GM18520 (cell line): ENCODE measurements around the gene OLIG2.

Source experiments
- ATAC-seq: cut with Tn5 transposase; IDR thresholded peaks from one replicate; pipeline ENCODE4 v1.9.1; 2021; ENCODE audit not compliant: unreplicated experiment

Gene OLIG2

GRCh38 chr21:33032434-33033047, 6.8 kb downstream of the OLIG2 start:
- ATAC-seq: no peak

GRCh38 chr21:33033094-33033951, 7.6 kb downstream of the OLIG2 start:
- no peak for ATAC-seq

- no peak for ATAC-seq
These were observed 8.3 kb downstream of the OLIG2 start for GRCh38 chr21:33033961-33034413.

- ATAC-seq: no peak
These were observed 9.4 kb downstream of the OLIG2 start for GRCh38 chr21:33035147-33035546.

DNA sequence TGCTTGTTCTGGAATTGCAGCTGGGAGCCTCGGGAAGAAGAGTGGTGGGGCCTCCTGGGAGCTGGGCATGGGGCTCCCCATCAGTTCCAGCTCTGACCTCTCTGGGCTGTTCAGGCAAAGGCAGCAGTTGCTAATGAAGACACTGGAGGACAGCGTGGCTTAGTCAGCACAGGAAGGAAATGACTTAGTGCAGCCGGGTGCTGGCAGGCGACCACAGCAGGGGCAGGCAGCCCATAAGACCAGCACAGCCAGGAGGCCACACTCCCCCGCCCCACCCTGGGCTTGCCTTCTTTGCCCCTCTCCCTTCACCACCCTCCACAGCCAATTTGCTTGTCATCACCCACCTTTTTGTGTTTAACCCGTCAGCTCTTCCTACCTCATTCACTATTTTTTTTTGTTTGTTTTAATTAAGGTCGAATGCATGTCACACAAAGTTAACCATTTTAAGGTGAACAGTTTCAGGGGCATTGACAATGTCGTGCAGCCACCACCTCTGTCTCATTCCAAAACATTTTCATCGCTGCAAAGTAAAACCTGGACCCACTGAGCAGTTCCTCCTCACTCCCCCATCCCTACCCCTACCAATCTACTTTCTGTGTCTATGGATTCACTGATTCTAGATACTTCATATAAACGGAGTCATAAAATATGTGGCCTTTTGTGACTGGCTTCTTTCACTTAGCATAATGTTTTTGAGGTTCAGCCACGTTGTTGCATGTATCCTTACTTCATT, 10.9 kb downstream of the OLIG2 start:
- no peak for ATAC-seq

DNA sequence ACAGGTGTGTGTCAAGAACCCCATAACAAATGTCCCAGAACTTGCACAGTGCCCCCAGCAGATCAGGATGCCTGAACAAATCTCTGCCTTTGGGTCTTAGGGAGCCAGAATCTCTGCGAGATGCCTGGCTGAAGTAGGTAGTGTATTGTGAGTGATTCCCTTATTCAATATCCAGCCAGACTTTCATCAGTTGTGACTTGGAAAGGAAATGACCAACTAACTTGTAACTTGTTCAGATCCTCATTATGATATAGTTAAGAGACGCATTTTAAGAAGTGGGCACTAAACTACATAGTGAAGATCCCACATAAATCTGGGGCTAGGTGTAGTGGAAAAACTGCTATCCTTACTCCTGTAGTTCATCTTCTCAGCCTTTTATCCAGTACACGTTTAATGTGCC, 11.8 kb downstream of the OLIG2 start:
- ATAC-seq: no peak

- ATAC-seq: no peak
These were observed 13.8 kb downstream of the OLIG2 start for GRCh38 chr21:33039536-33039935.

- no peak for ATAC-seq
These were observed 14.5 kb downstream of the OLIG2 start for GRCh38 chr21:33040215-33040614.

- no peak for ATAC-seq
These were observed 16.2 kb downstream of the OLIG2 start for GRCh38 chr21:33041981-33042380.

- ATAC-seq: no peak
These were observed 17.1 kb downstream of the OLIG2 start for GRCh38 chr21:33042812-33043211.

DNA sequence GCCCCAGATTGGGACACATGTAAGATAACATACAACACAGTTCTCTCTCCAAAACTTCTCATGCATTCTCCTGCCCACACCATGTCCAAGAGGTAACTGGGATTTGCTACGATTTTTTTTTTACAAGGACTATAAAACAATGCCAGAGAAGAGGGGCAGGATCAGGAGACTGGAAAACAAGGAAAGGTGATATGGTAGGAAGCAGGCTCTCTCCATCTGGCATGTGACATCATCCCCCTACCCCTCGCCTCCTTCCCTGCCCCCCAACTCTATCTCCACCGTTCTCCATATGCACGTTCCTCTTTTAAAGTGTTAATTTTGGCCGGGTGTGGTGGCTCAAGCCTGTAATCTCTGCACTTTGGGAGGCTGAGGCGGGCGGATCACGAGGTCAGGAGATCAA, 20.7 kb downstream of the OLIG2 start:
- ATAC-seq: no peak

DNA sequence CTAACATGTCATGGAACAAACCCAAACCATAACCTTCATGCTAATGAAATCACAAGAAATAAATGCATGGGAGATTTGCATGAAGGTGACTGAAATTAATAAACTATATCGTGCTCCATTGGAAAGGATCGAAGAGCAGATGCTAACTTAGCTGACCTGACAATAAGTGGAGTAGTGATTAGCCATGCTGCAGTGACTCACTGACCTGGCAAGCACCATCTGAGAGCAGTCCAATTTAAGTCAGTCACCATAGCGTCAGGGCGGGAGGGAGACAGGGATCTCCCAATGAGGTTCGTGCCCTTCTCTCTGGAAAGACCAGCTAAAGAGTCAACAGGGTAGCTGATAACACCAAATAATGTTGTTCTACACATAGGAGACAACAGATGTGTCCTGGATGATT, 21.5 kb downstream of the OLIG2 start:
- ATAC-seq: no peak

DNA sequence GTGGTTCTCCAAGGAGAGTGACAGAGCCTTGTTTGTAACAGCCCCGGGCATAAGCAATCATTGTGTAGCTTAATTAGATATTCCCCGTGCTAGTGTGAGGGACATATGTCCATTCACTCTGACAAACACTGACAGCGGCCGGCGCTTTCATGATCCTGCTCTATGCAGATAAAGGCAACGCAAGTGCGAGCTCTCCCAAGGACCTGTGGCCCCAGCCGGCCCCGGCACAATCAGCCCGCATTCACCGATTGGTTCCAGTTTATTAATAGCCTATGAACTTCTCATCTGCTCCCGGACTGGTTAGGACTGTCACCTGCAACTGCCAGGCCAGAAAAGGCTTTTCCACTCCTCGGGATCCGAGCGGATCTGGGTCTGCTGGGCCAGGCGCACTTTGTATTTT, 26.2 kb downstream of the OLIG2 start:
- ATAC-seq: no peak

DNA sequence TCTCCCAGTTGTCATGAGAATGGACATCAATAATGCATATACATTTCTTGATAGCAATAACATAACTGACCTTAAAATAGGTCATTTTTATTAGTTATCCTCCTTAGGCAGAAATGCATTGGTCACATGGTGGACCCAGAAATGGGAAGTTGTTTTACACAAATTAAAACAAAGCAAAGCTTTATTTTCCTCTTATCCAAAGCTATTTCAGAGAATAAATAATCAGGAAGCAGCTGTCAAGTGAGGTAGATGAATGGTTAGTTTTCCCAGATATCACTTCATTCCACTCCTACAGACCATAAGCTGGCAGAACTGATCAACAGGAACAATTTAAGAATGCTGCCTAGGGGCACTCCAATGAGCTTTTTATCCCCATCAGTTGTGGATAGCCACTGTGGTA, 28.2 kb downstream of the OLIG2 start:
- no peak for ATAC-seq

DNA sequence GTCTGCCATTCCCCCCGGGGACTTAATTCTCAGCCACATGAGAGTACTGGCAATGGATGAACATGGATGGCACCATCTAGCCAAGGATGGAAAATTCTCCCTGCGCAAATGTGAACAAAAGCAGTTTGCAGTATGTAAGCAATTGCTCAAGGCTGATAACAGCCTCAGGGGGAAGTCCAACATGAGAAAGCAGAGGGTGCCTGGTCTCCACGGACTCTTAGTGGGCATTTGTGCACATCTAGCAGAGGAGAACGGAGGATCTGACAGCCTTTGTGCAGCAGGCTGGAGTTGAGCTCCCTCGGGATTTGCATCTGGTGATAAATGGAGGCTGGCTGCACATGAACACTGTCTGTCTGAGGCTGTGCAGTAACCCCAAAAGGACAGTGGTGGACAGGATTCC, 30.3 kb downstream of the OLIG2 start:
- no peak for ATAC-seq

- ATAC-seq: no peak
These were observed 31.7 kb downstream of the OLIG2 start for GRCh38 chr21:33057385-33057940.

- ATAC-seq: no peak
These were observed 32.8 kb downstream of the OLIG2 start for GRCh38 chr21:33058527-33058926.

DNA sequence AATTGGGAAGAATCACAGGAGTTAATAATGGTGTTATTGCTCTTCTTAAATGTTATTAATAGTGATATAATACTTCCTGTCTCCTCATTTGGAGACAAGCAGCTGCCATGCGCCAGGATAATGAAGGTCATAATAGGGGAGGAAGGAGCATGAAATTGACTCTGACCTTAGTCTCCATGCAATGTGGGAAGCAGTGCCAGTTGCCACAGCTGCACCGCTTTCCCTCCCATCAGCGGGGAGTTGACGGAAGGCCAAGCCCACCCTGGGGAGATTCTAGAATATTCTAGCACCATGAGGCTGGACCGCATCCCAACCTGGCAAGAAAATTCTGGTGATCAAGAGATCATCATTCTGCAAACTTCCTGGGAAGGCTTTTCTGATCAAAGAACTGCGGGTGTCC, 33.2 kb downstream of the OLIG2 start:
- no peak for ATAC-seq

DNA sequence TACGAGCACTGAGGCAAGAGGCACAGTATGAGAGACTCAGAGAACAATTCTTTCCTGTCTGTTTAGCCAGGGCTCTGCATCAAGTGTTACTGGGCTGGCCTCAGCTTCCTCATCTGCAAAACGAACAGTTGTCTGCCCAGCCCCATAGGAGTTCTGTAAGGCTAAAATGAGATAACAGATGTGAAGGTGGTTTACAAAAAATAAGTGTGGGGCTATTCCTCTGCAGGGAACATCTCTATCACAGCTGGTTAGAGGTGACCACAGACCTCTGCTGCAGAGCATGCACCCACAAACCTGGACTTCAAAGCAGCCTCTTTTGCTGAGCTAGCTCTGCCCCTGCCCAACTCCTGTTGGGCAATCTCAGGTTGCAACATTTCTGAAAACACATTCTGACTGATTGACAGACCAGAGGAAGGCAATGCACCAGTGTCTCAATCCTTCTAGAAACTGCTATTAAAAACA, 33.7 kb downstream of the OLIG2 start:
- no peak for ATAC-seq

GRCh38 chr21:33061233-33061632, 35.5 kb downstream of the OLIG2 start:
- no peak for ATAC-seq

DNA sequence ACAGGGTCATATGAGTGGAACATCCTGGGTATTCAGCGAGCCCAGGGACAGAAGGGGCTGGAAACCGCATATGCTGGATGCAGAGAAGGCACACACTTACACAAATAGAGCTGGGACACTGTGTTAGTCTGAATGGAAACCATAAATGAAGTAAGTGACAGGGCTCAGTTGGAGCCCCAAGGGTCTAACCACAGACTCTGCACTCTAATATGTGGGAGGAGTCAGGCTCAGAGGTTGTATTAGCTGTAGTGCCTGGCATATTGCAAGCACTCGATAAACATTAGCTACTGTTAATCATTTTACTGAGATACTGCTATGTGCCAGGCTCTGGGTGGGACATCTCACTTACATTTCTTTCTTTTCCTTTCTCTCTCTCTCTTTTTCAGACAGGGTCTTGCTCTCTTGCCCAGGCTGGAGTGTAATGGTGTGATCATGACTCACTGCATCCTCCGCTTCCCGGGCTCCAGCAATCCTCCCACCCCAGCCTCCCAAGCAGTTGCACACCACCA, 37.7 kb downstream of the OLIG2 start:
- no peak for ATAC-seq
